ENCODE results near the gene RPH3AL.

The RPH3AL gene

DNA sequence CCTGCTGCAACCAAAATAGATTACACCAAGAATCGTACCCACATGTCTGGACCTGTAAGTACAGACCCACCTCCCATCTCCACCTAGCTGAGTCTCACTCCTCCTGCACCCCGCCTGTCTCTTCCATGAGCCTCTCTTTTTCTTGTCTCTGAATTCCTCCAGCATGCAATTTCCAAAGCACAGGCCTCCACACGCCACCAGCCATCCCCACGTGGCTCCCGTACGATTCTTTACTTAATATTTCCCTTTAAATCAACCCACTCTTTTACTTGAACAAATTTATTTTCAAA, 1.2 kb downstream of the RPH3AL start:
- DNase-seq, result no peak

DNA sequence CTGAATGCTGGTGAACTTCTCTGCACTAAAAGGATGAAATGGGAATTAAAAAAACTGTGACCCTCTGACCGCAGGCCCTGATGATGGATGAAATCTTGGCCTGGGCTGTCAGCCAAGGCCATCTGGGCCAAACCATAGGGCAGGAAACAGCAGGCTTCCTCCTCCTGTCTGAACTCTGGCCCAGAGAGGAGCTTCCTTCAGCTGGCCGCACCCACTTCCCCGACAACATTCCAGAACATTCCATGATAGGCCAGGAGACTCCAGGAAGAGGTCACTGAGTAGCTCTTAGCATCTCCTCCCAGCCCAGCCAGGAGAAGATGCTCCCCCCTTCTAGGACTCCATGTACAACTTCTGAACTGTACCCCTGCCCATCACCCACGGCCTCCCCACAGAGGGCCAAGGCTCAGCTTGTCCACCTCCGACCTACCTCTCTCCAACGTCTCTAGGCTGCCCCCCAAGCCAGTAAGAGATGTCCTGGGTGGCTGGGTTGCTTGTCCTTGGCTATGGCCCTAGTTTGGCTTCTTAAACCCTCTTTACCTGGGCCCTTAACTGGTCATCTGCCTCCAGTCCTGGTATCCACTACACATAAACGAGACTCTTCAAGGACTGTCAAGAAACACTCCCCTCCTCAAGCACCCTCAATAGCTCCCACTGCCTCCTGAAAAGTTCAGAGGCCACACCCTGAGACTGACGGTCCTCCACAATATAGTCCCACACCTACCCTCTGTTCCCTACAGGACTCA, 1.7 kb downstream of the RPH3AL start:
- DNase-seq, result no peak

DNA sequence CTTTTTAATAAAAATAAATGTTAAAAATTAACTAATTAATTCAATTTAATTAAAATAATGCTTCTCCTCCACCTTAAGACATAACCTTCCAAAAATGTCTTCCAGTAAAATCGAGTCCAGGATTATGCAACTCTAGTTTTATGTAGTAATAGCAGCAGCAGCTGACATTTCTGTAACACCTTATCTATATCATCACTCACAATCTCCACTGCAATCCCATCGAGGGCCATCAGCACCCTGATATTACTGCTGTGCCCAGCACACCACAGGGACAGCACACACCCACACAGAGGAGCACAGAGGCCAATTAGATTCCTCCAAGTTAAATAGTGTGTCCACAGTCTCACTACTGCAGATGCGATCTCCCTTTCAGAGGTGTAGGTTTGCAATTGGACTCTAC, 2.9 kb downstream of the RPH3AL start:
- DNase-seq, result no peak

DNA sequence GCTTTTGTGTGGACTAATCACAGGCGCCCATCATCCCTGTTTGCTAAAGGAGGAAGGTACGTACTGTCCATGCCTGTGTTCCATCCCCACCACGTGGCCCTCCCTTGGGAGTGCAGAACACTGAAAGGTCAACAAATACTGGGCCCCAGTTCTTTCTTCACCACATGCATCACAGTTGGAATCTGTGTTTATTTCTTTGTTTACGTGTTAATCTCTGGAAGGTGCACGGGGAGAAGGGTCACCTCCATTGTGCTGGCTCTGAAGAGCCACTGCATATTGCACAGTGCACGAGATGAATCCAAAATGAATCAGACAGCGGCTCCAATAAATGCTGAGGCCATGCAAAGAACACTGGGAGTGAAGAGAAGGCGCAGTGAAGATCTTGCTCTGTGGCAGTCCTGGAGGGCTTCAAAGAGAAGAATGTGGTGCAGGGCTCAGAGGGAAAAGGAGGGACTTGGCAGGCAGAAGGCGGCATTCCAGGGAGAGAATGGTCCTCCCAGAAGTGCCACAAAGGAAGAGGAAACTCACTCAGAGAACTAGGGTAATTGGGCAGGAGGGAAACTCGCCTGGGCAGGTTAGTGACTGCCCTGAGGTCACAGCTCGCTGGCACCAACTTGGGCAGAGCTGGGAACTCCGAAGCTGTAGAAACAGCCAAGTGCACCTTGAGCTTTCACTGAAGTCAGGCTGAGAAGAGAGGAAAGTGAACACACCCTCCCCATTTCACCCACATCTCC, 3.7 kb downstream of the RPH3AL start:
- no peak for DNase-seq

DNA sequence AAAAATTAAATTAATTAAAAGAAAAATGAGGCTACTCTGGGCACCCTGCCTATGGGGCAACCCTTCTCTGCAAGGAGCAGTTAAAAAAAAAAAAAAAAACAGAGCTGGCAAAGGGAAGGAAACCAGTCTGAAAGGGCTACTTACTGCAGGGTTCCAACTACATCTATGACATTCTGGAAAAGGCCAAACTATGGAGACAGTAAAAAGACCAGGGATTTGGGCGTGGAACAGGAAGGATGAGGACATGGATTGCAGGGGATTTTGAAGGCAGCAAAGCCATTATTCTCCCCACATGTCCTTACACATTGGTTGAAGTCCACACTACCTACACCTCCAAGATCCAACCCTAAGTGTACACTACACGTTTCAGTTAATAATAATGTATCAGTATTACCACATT, 4.6 kb downstream of the RPH3AL start:
- no peak for DNase-seq

DNA sequence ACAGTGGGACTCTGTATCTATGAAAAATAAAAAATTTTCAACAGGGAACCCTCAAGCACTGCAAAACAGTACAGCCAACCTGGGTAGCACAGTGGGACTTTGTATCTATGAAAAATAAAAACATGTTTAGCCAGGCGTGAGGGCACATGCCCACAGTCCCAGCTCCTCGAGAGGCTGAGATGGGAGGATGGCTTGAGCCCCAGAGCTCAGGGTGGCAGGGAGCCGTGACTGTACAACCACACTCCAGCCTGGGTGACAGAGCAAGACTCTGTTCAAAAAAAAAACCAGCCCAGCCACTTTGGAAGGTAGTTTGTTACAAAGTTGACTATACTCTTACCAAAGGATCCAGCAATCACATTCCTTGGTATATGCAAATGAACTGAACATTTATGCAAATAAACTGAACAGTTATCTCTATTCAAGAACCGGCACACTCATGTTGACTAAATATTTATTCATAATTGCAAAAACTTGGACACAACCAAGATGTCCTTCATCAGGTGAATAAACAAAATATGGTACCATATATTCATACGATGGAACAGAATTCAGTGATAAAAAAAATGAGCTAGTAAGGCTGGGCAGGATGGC, 5.2 kb downstream of the RPH3AL start:
- no peak for DNase-seq

DNA sequence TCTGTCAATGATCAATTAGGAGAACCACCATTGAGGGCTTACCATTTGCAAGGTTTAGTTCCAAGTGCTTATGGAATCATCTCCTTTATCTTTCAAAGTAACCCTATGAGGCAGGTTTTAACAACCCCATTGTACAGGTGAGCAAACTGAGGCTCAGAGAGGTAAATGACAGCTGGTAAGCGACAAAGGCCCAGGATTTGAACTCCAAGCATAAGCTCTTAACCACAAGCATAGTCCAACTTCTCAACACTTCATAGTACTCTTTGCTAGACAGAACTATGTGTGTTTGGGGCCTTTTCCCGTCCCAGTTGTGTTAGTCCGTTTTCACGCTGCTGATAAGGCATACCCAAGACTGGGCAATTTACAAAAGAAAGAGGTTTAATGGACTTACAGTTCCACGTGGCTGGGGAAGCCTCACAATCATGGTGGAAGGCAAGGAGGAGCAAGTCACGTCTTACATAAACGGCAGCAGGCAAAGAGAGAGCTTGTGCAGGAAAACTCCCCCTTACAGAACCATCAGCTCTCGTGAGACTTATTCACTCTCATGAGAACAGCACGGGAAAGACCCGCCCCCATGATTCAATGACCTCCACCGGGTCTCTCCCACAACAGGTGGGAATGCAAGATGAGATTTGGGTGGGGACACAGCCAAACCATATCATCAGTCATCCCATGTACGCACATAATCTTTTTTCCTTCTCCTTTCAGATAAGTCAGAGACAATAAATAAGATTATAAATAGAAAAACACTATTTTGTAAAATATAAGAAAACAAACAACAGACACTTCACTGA, 6.4 kb downstream of the RPH3AL start:
- DNase-seq, result no peak

DNA sequence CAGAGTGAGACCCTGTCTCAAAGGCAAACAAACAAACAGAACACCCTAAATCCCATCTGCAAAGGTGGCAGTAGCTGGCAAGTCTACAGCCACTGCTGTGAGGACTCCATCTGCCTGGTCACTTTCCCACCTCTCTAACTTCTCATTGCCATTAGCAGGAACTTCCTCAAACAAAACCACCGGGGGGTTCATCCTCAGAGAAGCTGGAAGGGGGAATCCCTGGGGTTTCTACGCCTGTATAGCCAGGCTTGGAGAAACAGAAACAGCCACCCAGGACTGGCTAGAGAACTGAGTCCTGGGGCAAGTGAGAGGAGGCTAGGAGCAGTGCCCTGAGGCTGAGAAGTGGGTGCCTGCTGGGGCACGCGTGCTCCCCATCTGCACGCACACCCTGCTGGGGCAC, 7.3 kb downstream of the RPH3AL start:
- DNase-seq, result no peak

DNA sequence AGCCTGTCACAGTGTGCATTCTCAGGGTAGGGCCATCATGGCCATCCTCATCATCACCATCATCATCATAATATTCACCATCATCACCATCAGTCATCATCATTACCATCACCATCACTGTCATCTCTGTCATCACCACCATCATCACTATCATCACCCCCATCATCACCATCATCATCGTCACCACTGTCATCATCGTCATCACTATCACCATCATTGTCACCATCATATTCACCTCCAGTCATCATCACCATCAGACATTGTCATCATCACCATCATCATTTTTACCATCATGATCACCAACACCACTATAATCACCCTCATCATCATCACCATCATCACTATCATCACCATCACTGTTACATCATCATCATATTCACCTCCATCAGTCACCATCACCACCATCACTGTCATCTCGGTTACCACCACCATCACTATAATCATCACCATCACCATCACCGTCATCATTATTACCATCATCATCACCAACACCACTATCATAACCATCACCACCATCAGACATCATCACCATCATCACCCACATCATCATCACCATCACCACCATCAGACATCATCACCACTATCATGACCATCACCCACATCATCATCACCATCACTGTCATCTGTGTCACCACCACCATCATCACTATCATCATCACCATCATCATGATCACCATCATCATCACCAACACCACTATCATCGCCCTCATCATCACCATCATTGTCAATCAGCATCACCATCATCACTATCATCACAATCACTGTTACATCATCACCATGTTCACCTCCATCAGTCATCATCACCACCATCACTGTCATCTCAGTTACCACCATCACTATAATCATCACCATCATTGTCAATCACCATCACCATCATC, 8.5 kb downstream of the RPH3AL start:
- no peak for DNase-seq

DNA sequence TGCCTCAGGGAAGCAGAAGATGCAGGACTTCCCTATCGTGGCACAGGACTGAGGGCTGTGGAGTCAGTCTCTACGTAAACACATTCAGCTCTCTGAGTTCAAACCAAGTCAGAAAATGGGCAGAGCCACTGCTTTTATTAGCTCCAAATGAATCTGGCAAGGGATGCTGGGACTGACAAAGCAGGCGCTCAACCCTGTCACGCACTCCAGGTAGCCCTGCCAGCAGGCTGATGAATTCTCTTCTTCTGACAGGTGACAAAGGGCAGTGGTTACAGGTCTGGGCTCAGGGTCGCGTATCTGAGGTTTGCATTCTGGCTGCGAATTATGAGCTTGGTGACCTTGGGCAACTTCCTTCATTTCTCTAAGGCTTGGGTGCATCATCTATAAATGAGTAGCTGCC, 9.4 kb downstream of the RPH3AL start:
- DNase-seq, result no peak

DNA sequence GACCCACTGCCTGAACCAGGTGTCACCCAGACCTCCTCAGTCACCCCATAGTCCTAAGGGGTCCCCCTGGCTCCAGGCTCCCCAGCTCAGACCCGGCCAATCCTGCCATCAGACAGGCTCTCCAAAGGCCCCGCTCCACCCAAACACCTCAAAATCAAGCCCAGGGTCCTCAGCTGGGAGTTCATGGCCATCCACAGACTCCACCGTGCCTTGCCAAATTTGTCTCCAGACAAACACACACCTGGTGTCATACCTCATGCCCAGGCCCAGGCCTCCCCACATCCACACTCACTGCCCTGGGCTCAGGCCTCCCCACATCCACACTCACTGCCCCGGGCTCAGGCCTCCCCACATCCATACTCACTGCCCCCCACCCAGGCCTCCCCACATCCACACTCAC, 12.5 kb downstream of the RPH3AL start:
- no peak for DNase-seq

DNA sequence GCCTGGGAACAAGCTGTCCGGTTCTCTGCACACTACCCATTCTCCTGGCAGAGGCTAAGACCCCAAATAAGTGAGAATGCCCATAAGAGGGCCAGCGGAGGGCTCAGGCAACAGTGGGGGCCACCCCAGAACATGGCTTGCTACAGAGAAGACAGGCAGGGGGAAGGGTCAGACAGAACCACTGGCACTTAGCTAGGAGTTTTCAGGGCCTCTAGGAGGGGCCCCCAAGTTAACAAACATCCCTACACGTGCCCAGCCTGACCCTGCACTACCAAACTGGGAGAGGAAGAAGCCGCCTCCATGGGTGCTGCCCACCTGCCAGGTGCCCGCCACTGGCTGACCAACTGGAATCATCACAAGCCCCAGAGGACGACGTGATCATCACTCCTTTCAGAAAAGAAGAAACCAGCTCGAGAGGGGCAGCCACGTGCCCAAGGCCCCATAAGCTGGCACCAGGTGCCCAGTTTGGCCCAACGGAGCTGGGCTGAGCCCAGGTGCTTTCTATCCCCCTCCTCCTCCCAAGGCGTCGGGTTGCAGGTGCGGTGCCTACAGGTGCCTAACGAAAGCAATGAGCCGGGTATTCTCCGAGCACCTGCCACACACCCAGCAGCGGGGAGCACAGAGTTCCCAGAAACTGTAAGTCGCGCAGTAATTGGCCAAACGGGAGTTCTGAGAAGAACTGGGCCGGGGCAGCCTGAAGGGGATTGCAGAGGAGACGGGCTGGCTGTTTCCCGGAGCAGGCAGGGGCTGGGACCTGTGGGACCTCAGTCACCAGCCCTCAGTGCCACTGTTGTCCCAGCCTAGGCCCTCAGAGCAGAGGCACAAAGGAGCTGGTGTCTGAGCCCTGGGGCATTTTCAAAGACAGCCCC, 13.2 kb downstream of the RPH3AL start:
- no peak for DNase-seq

DNA sequence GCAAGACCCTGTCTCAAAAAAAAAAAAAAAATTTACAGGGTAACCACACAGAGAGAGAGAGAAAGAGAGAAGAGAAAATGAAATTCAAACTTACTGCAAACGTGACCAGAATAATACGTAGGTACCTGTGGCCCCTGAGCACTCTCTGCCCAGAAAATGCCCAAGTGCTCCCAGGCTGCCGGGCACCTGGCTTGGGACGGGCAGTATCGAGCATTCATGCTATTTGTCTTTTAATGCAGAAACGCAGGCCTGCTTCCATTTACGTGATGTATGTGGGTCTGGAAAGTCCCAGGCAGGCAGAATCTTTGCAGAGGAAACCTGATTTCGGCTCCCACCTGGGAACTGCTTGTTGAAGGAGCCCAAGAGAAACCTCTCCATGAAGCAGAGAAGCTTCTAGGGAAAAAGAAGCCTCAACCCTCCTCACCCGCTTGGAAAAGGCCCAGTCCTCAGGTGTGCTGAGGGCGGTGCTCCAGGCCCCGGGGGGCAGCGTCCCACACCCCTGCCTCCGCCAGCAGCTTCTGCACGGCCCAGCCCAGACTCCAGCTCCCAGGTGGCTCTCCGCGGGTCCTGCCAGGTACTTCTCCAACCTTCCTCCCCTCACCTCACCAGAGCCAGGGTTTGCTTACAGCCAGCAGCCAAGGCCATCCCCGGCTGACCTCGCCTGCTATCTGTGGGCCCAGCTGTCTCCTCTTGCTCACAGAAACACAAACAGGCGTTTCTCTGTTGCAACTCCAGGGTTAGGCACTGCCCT, 14.0 kb downstream of the RPH3AL start:
- DNase-seq, result no peak

DNA sequence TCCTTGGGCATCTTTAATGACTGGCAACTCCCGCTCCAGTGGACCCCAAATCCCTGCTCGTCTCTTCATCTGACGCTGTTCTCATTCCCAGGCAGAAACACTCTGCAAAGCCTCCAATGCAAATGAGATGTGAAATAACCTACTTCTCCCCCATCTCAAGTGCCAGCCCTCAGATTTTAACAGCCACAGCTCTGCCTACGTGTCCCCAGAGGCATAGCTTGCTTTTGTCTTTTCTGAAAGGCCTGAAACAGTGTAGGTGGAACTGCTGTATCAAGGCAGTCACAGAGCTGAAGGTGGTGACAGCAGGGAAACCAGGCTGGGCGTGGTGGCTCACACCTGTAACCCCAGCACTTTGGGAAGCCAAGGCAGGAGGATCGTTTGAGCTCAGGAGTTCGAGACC, 14.7 kb downstream of the RPH3AL start:
- no peak for DNase-seq

DNA sequence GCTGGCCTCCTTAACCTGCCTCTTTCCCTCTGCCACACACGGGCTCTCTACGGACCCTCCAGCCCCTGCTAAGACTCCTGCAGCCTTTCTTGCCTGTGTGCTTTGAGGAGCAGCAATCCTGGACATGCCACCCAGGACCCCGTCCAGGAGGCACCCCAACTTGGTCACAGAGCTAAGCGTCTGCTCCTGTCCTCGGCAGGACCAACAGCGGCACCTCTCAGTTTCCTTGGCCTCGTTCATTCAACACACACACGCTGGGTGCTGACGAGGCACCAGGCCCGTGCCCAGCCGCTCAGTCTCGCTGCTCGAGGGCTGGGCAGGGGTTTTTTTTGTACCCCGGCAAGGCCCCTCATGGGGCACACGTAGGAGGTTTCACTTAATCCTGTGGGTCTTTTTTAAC, 15.2 kb downstream of the RPH3AL start:
- no peak for DNase-seq

DNA sequence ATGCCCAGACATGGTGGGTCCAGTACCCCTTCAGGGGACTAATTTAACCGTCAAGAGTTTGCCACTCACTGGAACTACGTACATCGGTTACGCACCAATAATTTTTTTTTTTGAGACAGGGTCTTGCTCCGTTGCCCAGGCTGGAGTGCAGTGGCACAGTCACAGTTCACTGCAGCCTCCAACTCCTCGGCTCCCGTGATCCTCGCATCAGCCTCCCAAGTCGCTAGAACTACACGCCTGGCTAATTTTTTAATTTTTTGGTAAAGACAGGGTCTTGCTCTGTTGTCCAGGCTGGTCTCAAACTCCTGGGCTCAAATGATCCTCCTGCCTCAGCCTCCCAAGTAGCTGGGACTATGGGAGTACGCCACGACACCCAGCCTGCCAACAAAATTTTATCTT, 15.6 kb downstream of the RPH3AL start:
- no peak for DNase-seq

DNA sequence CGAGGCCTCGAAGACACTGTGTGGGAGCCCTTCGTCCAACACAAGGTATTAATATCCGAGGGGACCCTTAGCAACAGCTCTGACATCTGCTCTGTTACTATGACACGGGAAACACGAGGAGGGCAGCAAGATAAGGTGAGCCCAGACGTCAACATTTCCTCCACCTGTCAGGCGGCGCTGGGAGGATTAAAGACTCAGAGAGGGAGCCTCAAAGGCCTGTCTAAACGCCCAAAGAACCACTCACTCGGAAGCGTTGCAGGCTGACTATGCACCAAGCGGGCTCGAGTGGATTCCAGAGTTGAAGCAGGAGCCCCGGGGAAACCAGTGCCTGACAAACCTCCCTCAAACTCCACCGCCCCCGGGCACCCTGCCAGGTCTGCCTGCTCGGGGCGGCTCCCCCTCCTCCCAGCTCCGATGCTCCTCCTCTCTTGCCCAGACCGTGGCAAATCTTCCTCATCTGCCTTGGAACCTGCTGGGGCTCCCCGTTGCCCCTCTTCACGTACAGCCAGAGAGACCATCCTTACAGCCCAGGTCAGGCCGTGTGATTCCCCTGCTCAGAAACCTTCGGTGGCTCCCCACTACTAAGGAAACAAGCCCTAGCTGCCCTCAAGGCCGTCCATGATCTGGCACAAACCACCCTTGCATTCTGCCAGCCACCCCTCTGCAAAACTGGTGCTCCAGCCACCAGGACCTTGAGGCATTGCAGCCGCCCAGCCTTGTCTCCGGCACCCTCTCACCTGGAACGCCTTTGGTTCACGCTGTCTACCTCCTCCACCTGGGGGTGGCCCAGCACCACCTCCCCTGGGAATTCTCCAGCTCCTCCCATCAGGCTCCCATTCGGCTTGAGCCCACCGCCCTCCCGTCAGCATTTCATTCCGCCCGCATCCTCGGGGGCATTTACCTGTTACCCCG, 16.2 kb downstream of the RPH3AL start:
- DNase-seq, result no peak

DNA sequence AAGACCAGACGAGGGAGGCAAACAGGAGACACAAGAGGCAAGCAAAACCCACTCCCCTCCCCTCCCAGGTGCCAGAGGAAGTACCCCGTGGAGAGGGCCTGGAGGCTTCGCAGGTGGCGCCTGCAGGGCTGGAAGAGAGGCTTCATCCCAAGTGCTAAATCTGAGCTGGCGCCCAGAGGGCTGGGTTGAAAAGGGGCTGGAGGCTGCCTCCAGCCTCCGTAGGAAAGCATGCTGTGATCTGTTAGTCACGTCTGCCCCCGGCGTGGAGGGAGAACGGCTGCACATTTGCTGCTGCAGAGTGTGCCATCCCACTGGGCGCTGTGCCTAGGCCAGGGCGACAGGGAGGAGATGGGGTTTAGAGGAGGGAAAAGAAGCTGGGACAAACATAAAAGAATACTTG, 16.9 kb downstream of the RPH3AL start:
- DNase-seq, result no peak

DNA sequence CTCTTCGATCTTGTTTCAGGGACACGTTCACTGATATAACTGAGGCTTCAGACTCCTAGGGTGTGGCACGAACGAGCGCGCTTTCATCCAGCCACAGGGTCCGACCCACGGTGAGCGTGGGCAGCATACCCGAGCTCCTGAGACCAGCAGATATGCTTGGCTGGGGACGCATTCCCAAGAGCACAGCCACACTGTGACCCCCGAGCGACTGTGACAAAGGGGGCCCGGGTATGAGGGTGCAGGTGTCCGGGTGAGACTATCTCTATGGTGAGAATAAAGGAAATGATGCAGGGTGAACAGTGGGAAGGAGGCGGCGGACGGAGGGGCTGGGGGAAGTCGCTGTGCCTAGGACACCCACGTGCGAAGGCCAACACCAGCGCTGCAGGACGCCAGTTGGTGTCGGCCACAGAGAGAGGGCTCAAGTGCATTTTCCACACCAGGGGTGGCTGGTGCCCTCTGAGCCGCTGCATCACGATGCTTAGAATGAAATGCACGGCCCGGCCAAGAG, 17.6 kb downstream of the RPH3AL start:
- no peak for DNase-seq
